ENCODE results near the gene SERPING1.

SERPING1 gene

DNA sequence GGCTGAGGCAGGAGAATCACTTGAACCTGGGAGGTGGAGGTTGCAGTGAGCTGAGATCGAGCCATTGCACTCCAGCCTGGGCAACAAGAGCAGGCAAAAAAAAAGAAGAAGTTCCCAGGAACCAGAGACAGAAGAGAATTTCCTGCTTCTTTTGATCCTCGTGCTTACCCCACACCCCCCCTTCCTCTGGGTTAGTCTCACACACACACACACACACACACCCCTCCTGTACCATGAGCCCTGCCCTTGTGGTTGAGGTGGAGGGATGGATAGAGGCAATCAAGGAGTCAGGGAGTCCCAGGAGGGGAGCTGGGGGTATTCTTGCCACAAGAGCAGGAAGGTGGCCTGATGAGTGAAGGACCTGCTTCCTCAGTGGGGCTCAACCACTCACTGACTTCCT is 25.9 kb upstream of the SERPING1 start:
- TF ChIP-seq CTCF (conservative IDR thresholded peaks at IDR 0.05; ENCODE audit: low read depth, low read length): no peak
- DNase-seq (ENCODE audit: low read depth): no peak
- H3K4me3 ChIP-seq (ENCODE audit: low read length): no peak overlapping the region

GRCh38 chr11:57574061-57574460 is 23.4 kb upstream of the SERPING1 start:
- no peak for DNase-seq (ENCODE audit: low read depth)
- no peak for TF ChIP-seq CTCF (conservative IDR thresholded peaks at IDR 0.05; ENCODE audit: low read depth, low read length)
- H3K4me3 ChIP-seq (ENCODE audit: low read length): no peak overlapping the region

GRCh38 chr11:57584341-57584740 is 13.1 kb upstream of the SERPING1 start:
- no peak for TF ChIP-seq CTCF (conservative IDR thresholded peaks at IDR 0.05; ENCODE audit: low read depth, low read length)
- no peak for DNase-seq (ENCODE audit: low read depth)
- no peak overlapping the region for H3K4me3 ChIP-seq (ENCODE audit: low read length)

DNA sequence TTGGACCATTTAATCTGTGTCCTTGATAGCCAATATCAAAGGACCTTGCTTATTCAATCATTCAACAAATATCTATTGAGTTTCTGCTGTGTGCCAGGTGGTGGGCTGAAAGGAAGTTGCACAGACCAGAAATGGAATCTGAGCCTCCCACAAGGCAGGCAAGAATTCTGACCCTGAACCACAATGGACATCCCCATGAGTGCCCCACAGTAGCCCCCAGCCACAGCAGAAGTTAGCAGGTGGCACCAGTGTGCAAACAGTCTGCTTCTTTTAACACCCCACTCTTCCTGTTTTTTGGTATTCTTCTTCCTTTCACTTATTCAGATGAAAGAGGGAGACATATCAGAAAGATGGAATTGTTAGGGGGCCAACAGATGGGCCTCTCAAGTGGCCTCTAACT is 12.2 kb upstream of the SERPING1 start:
- no peak overlapping the region for H3K4me3 ChIP-seq (ENCODE audit: low read length)
- DNase-seq (ENCODE audit: low read depth): no peak
- TF ChIP-seq CTCF (conservative IDR thresholded peaks at IDR 0.05; ENCODE audit: low read depth, low read length): no peak

DNA sequence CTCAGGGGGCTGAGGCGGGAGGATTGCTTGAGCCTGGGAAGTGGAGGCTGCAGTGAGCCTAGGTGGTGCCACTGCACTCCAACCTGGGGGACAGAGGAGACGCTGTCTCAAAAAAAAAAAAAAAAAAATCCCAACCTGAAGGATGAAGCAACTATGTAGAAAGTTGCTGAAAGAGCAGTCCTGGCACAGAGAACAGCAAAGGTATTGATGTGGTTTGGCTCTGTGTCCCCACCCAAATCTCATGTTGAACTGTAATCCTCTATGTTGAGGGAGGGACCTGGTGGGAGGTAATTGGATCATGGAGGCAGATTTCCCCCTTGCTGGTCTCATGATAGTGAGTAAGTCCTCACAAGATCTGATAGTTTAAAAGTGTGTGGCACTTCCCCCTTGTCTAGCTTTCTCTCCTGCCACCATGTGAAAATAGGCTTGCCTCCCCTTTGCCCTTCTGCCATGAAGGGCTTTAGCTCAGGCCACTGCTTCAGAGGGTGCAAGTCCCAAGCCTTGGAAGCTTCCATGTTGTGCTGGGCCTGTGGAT is 10.7 kb upstream of the SERPING1 start:
- TF ChIP-seq CTCF (conservative IDR thresholded peaks at IDR 0.05; ENCODE audit: low read depth, low read length): no peak
- DNase-seq (ENCODE audit: low read depth): no peak
- H3K4me3 ChIP-seq (ENCODE audit: low read length): no peak overlapping the region

DNA sequence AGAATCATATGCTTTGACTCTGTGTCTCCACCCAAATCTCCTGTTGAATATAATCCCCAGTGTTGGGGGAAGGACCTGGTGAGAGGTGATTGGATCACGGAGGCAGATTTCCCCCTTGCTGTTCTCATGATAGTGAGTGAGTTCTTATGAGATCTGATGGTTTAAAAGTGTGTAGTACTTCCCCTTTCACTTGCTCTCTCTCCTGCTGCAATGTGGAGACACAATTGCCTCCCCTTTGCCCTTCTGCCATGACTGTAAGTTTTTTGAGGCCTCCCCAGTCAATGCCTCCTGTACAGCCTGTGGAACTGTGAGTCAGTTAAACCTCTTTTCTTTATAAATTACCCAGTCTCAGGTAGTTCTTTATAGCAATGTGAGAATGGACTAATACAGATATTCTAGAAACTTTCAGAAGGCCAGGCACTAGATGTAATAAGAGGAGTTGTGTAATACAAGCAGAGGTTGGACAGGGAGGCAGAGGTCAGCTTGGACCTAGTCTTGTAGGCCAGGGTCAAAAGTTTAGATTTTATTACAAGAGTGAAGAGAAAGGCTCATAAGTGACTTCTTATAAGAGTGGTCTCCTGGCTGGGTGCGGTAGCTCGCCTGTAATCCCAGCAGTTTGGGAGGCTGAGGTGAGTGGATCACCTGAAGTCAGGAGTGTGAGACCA is 9.3 kb upstream of the SERPING1 start:
- TF ChIP-seq CTCF (conservative IDR thresholded peaks at IDR 0.05; ENCODE audit: low read depth, low read length): no peak
- no peak overlapping the region for H3K4me3 ChIP-seq (ENCODE audit: low read length)
- no peak for DNase-seq (ENCODE audit: low read depth)

GRCh38 chr11:57596266-57596885 is 1.1 kb upstream of the SERPING1 start:
- H3K4me3 ChIP-seq (ENCODE audit: low read length): no peak overlapping the region
- no peak for TF ChIP-seq CTCF (conservative IDR thresholded peaks at IDR 0.05; ENCODE audit: low read depth, low read length)
- DNase-seq (ENCODE audit: low read depth): no peak

Data from retinal pigment epithelial cell (primary cell).